Fibroblast of the conjunctiva (primary cell): ENCODE results near the gene SNRNP25.
"Not testable (repeated sequence)": the region's sequence is repeated elsewhere in the genome, so short reads cannot be mapped to it uniquely, and the experiment has no call there.

ENCODE experiments used
- DNase-seq: peaks from one replicate; pipeline ENCODE4 v3.0.0-alpha.2; 2010; ENCODE audit warnings: low read depth

Gene SNRNP25

DNA sequence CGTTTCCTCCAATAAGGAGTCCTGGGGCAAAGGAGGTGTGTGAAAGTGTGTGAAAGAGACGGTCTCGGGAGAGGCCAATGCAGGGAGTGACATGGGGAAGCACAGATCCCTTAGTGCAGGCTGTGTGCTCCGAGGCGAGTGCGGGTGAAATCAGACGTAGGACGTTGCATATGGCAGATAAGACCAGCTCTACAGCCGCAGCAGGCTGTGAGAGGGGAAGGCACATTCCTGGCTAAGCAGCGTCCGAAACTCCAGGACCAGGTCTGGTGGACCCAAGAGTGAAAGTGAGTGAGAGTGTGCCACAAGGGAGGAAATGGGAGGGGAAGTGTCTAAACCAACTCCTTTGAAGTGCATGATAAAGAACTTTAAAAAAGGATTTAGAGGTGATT, 11.6 kb upstream of the SNRNP25 start:
- no peak for DNase-seq

GRCh38 chr16:42691-43090, 10.9 kb upstream of the SNRNP25 start:
- DNase-seq, result no peak

DNA sequence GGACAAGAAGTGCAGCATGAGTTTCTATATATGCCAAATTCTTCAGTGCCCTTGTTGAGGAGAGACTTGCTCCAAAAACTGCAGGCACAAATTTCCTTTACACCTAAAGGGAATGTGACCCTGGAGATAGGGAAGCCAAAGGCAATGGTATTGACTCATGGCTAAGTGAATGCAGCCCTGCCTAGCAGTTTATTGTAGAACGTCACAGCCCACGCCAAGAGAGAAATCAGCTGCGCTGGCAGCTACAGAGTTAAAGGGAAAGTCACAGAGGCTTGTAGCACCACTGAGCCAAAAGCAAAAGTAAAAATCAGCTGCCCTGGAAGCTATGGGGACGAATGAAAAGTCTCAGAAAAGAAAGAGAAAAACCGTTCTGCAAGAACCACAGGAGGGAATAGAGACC, 10.3 kb upstream of the SNRNP25 start:
- DNase-seq, result no peak

DNA sequence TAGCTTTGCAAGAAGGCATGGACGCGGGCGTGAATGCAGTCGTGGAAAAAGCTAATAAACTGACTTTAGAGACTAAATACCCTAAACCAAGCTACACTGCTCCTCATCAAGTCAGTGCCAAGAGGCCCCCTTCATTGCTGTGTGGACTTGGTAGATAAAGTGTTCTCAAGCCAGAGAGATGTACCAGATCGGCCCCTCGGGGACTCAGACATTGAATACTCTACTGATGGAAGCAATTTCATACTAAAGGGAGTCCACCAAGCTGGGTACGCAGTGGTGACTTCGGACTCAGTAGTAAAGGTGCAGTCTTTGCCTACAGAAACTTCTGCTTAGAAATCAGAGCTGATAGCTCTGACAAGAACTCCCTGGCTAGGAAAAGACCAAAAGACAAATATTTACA, 9.0 kb upstream of the SNRNP25 start:
- DNase-seq, result no peak

DNA sequence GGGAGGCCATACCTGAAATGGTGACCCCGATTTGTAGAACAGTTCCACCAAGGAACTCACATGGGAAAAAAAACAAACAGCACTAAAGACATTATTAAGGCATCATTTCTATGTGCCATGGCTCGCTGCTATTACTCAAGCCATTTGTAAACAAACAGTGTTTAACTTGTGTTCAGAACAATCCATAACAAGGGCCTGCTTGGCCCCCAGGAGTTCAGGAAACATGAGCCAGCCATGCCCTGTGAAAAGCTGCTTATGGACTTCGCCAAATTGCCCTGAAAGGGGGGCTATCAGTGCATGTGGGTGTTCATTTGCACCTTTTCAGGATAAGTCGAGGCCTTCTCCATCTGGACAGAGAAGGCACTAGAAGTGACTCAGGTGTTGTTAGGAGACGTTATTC, 8.2 kb upstream of the SNRNP25 start:
- no peak for DNase-seq

GRCh38 chr16:46510-46909, 7.1 kb upstream of the SNRNP25 start:
- not testable (repeated sequence) for DNase-seq

DNA sequence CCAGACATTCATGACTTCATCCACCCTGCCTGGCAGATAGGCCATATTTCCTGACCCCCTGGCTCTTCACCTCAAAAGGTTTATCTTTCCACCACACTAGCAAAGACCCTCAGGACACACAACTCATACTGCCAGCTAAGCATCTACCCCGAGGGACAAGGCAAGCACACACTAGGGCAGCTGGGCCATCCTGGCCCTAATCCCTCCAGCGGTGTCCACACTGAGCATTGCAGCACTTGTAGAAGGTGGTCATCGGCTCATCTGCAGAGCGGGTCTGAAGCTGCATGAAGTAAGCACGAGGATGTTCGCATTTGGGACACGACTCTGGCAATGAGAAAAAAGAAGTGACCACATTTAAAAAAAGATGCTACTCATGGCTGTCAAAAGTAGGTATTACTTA, 6.4 kb upstream of the SNRNP25 start:
- DNase-seq, result no peak

DNA sequence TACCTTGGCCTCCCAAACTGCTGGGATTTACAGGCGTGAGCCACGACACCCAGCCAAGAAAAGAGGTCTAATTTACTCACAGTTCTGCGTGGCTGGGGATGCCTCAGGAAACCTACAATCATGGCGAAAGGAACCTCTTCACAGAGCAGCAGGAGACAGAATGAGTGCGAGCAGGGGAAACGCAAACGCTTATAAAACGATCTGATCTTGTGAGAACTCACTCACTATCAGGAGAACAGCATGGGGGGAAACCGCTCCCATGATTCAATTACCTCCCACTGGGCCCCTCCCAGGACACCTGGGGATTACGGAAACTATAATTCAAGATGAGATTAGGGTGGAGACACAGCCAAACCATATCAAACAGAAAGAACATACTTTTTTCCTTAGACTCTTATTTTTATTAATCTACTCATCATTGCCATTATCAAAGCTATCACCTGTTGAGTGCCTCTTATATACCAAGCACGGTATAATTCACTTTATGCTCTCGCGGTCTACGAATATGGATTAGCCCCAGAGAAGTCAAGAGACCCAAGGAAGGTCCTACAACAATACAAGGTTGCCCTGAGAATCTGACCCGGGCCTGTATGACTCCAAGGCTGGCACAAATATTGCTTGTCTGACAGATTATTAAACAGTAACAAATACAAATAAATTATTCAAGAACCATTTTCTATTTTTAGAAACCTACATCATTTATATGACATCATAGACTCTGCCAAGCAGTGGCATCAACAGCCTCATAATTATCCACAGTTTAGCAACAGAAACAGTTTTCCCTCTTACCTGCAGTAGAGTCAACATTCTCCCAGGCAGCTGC, 2.6 kb upstream of the SNRNP25 start:
- DNase-seq, result no peak

- no peak for DNase-seq
Measured at GRCh38 chr16:54237-54581, 581 bp downstream of the SNRNP25 start.

- DNase-seq, result no peak
Measured at GRCh38 chr16:55571-56136, 2.0 kb downstream of the SNRNP25 start.

- no peak for DNase-seq
Measured at GRCh38 chr16:56231-56927, 2.8 kb downstream of the SNRNP25 start.

DNA sequence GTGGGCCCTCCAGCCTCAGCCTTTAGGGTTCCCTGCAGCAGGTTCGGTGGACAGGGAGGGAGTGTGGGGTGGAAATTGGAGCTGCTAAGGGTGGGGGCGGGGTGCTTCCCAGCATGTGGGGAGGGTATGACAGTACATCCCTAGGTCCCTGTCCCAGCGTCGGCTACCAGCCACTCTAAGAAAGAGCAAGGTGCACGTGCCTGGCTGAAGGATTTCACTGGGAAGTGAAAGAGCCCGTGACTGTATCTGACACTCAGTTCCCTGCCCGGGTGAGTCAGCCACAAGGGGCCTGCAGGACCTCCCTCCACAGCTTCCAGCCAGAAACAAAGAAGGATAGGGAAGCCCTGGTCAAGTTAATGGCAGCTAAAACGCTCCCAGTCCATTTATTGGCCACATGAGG, 4.1 kb downstream of the SNRNP25 start:
- DNase-seq, result no peak

GRCh38 chr16:58491-59439, 5.1 kb downstream of the SNRNP25 start:
- no peak for DNase-seq

DNA sequence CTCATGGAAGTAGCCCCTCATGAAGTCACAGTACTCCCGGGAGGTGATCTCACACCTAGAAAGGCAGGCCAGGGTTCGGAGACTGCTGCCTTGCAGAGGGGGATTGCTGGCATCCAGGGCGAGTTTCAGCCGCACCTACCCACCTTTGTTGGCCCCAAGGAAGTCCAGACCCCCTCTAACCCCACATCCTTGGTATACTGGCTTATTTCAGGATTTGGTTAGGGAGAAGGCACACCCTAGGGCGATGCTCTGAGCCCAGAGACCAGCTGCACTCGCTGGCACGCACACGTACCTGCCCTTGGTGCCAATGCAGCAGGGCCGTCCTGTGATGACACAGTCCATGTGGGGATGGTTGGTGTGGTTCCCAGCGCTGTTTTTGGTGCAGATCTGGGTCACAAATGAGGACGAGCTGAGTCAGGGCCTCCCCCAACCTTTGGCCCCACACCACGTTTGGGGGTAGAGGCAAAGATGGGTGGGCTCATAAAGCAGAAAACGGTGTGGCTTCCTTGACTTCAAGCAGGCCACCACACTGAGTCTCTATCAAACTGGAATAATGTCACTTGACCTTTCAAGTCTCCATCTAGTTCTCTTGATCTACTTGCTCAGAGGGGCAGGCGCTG, 5.9 kb downstream of the SNRNP25 start:
- DNase-seq, result no peak

- DNase-seq, result no peak
Measured at GRCh38 chr16:60166-60565, 6.5 kb downstream of the SNRNP25 start.

DNA sequence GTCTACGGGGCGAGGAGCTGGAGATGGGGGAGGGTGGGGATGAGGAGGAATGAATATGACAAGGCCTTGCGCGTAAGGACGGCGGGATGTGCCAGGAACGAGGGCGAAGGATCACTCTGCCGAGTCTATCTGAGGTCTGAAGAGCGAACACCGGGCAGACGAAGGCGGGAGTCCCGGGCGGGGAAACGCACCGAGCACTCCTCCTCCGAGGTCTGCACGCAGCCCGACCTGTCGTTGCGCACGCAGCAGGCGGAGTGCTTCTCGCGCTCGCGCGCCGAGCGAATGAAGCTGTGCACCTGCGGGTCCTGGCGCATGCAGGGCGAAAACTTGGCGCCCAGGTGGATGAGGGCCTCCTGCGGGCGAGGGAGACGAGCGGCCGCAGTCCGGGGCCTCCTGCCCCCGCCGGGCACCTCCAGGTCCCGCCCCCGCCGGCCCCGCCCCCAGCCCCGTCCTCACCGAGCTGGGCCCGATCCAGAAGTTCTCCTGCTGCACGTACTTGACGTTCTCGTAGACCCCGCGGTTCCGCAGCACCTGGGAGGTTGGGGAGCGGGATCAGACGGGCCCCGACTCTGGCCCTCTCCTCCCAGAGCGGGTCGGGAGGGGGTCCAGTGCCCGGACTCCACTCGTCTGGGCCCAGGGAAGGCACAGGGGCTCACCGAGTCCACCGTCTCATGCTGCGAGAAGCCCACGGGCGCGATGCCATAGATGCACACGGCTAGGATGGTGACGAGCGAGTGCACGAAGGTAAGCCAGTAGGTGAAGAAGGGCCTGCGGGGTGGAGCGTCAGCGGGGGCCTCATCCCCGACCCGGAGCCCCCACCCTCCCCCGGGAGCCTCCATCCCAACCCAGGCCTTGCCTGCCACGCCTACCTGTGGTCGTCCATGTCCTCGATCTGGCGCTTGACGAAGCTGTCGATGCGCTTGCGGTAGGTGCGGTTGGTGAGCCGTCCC, 7.6 kb downstream of the SNRNP25 start:
- no peak for DNase-seq

GRCh38 chr16:61879-62281, 8.3 kb downstream of the SNRNP25 start:
- DNase-seq, result no peak

DNA sequence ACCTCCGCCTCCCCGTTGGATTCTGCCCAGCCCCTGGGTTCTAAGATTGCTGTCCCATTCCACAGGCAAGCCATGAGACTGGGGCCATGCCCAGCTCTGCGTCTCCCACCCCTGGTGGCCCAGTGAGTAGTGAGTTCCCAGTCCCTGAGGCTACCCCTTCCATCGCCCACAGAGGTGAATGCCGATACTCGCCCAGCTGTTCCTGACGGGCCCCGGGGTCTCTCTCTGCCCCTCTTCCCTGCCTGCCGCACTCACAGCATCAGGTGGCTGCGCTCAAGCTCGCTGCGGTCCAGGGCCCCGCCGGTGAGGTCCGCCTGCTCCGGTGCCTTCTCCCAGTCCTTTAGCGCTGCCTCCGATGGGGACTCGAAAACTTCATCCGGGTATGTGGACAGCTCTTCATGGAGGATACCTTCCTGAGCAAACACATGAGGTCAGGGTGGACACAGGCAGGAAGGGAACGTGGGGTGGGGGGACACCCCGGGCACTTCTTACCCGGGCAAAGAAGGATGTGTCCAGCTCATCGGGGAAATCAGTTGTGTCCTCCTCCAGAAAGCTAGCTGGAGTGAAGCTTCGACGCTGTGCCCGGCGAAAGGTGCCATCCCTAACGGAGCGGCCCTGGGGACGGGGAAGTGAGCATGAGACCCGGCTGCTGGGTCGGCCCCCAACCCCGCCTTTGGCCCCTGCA, 8.8 kb downstream of the SNRNP25 start:
- no peak for DNase-seq

DNA sequence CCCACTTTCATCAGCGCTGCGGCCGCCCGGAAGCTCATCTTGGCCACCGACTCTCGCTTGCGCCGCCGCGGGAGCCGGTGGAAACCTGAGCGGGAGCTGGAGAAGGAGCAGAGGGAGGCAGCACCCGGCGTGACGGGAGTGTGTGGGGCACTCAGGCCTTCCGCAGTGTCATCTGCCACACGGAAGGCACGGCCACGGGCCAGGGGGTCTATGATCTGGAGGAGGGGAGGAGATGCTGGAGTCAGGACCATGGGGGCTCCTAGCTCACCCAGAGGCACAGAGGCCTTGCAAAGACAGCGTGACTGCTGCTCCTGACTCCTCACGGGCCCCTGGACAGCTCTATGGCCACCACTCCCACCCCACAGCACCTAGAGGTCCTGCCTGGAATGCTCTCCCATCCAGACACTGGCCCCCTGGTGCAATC, 9.4 kb downstream of the SNRNP25 start:
- no peak for DNase-seq

- no peak for DNase-seq
Measured at GRCh38 chr16:63466-63865, 9.8 kb downstream of the SNRNP25 start.
